ENCODE results near the gene MYO18B.

MYO18B gene

DNA sequence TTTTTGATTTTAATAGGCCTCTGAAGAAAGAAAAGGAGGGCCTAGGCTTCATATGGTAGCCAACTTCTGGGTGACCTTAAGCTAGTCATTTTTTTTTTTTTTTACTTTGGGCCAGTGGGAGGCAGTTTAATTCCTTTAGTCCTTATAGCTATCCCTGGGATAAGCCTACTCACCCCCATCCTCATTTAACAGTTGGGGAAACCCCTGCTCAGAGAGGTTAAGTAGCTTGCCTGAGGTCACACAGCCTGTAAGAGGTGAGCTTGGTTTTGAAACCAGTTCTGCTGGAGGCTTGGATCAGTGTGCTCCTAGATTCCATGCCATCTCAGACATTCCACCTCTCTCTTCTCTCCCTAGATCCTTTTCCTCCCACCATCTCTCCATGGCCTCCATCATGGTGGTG lies 86.4 kb downstream of the MYO18B start (continued):
- TF ChIP-seq, protein P1, sequence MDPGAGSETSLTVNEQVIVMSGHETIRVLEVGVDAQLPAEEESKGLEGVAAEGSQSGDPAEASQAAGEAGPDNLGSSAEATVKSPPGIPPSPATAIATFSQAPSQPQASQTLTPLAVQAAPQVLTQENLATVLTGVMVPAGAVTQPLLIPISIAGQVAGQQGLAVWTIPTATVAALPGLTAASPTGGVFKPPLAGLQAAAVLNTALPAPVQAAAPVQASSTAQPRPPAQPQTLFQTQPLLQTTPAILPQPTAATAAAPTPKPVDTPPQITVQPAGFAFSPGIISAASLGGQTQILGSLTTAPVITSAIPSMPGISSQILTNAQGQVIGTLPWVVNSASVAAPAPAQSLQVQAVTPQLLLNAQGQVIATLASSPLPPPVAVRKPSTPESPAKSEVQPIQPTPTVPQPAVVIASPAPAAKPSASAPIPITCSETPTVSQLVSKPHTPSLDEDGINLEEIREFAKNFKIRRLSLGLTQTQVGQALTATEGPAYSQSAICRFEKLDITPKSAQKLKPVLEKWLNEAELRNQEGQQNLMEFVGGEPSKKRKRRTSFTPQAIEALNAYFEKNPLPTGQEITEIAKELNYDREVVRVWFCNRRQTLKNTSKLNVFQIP (CRISPR knock-in tag; IDR thresholded peaks at IDR 0.05; ENCODE audit: borderline replicate concordance, low read depth): no peak
- TF ChIP-seq SNAI2 (CRISPR knock-in tag; IDR thresholded peaks at IDR 0.05): no peak

GRCh38 chr22:25829237-25829636 lies 87.2 kb downstream of the MYO18B start:
- TF ChIP-seq ZFP30 (CRISPR knock-in tag; IDR thresholded peaks at IDR 0.05) (no peak), CSDC2 (CRISPR knock-in tag; IDR thresholded peaks at IDR 0.05) (no peak), GLIS3 (CRISPR knock-in tag; IDR thresholded peaks at IDR 0.05) (no peak), ARNTL (CRISPR knock-in tag; IDR thresholded peaks at IDR 0.05; ENCODE audit: borderline replicate concordance, low read depth) (no peak), RARB (CRISPR knock-in tag; IDR thresholded peaks at IDR 0.05) (no peak), OSR1 (CRISPR knock-in tag; IDR thresholded peaks at IDR 0.05) (no peak)
- TF ChIP-seq, protein P2, sequence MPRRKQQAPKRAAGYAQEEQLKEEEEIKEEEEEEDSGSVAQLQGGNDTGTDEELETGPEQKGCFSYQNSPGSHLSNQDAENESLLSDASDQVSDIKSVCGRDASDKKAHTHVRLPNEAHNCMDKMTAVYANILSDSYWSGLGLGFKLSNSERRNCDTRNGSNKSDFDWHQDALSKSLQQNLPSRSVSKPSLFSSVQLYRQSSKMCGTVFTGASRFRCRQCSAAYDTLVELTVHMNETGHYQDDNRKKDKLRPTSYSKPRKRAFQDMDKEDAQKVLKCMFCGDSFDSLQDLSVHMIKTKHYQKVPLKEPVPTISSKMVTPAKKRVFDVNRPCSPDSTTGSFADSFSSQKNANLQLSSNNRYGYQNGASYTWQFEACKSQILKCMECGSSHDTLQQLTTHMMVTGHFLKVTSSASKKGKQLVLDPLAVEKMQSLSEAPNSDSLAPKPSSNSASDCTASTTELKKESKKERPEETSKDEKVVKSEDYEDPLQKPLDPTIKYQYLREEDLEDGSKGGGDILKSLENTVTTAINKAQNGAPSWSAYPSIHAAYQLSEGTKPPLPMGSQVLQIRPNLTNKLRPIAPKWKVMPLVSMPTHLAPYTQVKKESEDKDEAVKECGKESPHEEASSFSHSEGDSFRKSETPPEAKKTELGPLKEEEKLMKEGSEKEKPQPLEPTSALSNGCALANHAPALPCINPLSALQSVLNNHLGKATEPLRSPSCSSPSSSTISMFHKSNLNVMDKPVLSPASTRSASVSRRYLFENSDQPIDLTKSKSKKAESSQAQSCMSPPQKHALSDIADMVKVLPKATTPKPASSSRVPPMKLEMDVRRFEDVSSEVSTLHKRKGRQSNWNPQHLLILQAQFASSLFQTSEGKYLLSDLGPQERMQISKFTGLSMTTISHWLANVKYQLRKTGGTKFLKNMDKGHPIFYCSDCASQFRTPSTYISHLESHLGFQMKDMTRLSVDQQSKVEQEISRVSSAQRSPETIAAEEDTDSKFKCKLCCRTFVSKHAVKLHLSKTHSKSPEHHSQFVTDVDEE (CRISPR knock-in tag; IDR thresholded peaks at IDR 0.05): no peak
- TF ChIP-seq, protein P3, sequence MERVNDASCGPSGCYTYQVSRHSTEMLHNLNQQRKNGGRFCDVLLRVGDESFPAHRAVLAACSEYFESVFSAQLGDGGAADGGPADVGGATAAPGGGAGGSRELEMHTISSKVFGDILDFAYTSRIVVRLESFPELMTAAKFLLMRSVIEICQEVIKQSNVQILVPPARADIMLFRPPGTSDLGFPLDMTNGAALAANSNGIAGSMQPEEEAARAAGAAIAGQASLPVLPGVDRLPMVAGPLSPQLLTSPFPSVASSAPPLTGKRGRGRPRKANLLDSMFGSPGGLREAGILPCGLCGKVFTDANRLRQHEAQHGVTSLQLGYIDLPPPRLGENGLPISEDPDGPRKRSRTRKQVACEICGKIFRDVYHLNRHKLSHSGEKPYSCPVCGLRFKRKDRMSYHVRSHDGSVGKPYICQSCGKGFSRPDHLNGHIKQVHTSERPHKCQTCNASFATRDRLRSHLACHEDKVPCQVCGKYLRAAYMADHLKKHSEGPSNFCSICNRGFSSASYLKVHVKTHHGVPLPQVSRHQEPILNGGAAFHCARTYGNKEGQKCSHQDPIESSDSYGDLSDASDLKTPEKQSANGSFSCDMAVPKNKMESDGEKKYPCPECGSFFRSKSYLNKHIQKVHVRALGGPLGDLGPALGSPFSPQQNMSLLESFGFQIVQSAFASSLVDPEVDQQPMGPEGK (CRISPR knock-in tag; IDR thresholded peaks at IDR 0.05; ENCODE audit: borderline replicate concordance): no peak
- ATAC-seq: no peak

DNA sequence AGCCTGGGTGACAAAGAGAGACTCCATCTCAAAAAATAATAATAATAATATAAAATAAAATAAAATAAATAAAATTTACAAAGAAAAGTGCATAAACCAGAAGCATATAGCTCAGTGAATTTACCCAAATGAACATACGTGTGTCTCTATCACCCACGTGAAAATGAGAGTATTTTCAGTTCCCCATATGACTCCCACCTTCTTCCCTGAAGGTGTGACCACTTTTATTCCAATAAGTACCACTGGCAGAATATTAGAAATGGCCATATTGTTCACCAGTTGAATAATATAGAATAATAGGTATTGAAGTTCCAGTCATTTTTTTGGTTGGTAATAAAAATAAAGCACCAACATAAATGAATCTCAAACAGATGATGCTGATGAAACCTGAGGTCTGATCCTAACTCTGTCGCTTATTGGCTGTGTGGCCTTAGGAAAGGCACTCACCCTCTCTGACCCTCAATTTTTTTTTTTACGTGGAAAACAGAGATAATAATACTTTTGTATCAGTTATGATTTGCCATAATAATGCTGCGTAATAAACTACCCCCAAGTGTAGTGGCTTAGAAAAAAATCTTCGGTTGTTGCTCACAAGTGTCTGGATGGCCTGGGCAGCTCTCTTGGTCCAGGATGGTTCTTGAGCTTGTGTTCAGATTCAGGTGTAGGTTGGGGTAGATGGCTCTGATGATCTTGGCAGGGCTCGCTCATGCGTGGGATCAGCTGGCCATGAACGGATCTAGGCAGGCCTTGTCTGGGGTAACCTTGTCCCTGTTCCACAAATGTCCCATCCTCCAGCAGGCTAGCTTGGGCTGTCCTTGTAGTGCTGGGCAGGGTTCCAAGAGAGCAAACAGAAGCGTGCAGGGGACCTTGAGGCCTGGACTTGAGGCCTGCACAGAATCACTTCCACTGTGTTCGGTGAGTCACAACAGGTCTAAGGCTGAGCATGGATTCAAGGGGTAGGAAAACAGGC lies 88.1 kb downstream of the MYO18B start:
- TF ChIP-seq ZNF8 (CRISPR knock-in tag; IDR thresholded peaks at IDR 0.05) (no peak), ARNTL (CRISPR knock-in tag; IDR thresholded peaks at IDR 0.05; ENCODE audit: borderline replicate concordance, low read depth) (no peak), CREB5 (CRISPR knock-in tag; IDR thresholded peaks at IDR 0.05; ENCODE audit: low read depth) (no peak), PPARA (CRISPR knock-in tag; IDR thresholded peaks at IDR 0.05; ENCODE audit: borderline replicate concordance) (no peak), RARB (CRISPR knock-in tag; IDR thresholded peaks at IDR 0.05) (no peak), ZC3H10 (CRISPR knock-in tag; IDR thresholded peaks at IDR 0.05) (no peak), ZNF70 (CRISPR knock-in tag; IDR thresholded peaks at IDR 0.05) (no peak), SNAI2 (CRISPR knock-in tag; IDR thresholded peaks at IDR 0.05) (no peak), GLIS3 (CRISPR knock-in tag; IDR thresholded peaks at IDR 0.05) (no peak)
- TF ChIP-seq, protein P4, sequence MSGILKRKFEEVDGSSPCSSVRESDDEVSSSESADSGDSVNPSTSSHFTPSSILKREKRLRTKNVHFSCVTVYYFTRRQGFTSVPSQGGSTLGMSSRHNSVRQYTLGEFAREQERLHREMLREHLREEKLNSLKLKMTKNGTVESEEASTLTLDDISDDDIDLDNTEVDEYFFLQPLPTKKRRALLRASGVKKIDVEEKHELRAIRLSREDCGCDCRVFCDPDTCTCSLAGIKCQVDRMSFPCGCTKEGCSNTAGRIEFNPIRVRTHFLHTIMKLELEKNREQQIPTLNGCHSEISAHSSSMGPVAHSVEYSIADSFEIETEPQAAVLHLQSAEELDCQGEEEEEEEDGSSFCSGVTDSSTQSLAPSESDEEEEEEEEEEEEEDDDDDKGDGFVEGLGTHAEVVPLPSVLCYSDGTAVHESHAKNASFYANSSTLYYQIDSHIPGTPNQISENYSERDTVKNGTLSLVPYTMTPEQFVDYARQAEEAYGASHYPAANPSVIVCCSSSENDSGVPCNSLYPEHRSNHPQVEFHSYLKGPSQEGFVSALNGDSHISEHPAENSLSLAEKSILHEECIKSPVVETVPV (CRISPR knock-in tag; IDR thresholded peaks at IDR 0.05): no peak
- ATAC-seq: no peak

DNA sequence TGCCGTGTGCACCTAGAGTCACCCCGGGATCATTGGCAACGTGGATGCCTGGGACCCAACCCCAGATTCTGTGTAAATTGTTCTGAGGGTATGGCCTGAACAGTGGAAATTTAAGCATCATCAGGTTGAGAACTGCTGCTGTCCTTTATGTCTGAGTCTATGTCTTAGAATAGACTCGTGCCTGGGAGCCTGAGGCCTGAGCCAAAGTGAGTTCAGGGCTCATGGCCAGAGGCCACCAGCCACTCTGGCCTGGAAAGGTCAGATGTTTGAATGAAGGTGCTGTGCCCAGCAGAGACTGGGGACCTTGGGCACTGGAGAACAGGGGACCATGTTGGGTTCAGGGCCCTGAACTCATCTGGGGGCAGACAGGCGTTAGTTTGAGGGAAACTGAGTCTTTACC lies 91.1 kb downstream of the MYO18B start:
- TF ChIP-seq ZFP30 (CRISPR knock-in tag; IDR thresholded peaks at IDR 0.05): no peak
- no peak for ATAC-seq
